DOHH2 (cell line): Measurements from ENCODE around the gene GALNT3.

Experiments
- EZH2phosphoT487 ChIP-seq: fragments of 200-600 bp; sonication (generic); IDR thresholded peaks from 2 replicates; pipeline ENCODE4 v1.6.1; 2017; ENCODE audit warnings: borderline replicate concordance, mild to moderate bottlenecking, antibody characterized with exemption, low read length, moderate library complexity, mixed read lengths
- TF ChIP-seq, protein P1 (sequence below): fragments of 200-600 bp; sonication (generic); IDR thresholded peaks from one replicate; pipeline ENCODE4 v1.5.1; 2014; ENCODE audit warnings: antibody characterized with exemption, mild to moderate bottlenecking, low read depth, low read length; ENCODE audit not compliant: poor library complexity, severe bottlenecking

DNA sequence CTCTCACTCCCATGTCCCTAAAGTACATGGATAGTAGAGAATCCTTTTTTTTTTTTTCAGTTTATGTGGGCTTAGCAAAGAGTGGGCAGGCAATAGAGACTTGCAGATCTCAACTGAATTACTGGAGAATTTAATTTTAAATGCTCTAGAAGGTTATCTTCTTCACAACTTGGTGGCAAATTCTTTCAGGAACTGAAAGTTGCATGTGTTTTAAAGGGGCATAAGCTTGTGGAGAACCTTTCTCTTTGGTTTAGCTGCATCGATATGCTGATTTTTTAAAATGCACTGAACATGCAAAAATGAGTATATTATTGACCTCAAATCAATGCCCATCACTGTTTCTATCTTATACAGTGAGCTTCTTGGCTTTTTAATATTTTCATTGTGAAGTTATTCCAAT, 24.9 kb upstream of the GALNT3 start:
- no peak for TF ChIP-seq EZH2phosphoT487
- TF ChIP-seq, protein P1, sequence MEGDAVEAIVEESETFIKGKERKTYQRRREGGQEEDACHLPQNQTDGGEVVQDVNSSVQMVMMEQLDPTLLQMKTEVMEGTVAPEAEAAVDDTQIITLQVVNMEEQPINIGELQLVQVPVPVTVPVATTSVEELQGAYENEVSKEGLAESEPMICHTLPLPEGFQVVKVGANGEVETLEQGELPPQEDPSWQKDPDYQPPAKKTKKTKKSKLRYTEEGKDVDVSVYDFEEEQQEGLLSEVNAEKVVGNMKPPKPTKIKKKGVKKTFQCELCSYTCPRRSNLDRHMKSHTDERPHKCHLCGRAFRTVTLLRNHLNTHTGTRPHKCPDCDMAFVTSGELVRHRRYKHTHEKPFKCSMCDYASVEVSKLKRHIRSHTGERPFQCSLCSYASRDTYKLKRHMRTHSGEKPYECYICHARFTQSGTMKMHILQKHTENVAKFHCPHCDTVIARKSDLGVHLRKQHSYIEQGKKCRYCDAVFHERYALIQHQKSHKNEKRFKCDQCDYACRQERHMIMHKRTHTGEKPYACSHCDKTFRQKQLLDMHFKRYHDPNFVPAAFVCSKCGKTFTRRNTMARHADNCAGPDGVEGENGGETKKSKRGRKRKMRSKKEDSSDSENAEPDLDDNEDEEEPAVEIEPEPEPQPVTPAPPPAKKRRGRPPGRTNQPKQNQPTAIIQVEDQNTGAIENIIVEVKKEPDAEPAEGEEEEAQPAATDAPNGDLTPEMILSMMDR, result no peak
